Measurements from ENCODE around the gene TMEM115. TPM values are rescaled to one million over a fixed set of nuclear protein-coding genes. Genes with fewer than 3 reads are reported as not detected.
A peak's percentile ranks its signal among the peaks of the same experiment; 100 is the strongest.

Gene TMEM115
- total and polyA plus RNA-seq, 2 of the 13 experiments (the other 11 are each of a cell fraction or from before 2014, with no cell fraction given) = 22.1 to 30.7 TPM

DNA sequence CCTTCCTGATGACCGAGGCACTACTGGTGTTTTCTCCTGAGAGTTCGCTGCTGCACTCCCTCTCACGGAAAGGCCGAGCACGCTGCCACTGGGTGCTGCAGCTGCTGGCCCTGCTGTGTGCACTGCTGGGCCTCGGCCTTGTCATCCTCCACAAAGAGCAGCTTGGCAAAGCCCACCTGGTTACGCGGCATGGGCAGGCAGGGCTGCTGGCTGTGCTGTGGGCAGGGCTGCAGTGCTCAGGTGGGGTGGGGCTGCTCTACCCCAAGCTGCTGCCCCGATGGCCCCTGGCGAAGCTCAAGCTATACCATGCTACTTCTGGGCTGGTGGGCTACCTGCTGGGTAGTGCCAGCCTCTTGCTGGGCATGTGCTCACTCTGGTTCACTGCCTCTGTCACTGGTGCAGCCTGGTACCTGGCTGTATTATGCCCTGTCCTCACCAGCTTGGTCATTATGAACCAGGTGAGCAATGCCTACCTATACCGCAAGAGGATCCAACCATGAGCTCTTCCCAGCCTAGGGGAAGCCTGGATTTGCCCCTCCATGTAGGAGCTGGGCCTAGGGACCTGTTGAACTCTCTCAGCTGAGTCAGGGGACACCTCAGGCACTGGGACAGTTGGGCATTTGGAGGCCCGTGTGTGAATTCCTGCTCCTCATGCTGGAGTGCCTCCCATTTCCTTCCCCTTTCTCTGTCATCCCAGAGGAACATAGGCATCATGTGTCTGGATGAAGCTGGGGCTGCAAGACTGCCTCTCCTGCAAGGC, 5.9 kb downstream of the TMEM115 start:
- ATAC-seq (no peak), DNase-seq (ENCODE audit: low spot score) (no peak), FAIRE-seq (no peak)
- Histone ChIP-seq H2AFZ (ENCODE audit: low read length) (no peak overlapping the region), H3K27me3 (ENCODE audit: control insufficient read depth in 1 of 2, insufficient read depth in 2 of 2, low read length in 2 of 2) (no peaks in the 10 kb centered on the region), H4K20me1 (ENCODE audit: insufficient read depth, low read length) (peaks cover 25% of the 10 kb centered on the region), H3K4me1 (ENCODE audit: insufficient read depth, low read length) (peaks cover 61% of the 10 kb centered on the region), H3K9ac (ENCODE audit: insufficient read depth, low read depth, low read length) (no peak overlapping the region), H3K36me3 (replicated peaks in 1 of 2; ENCODE audit: control insufficient read depth in 1 of 2, insufficient read depth in 2 of 2, low read length in 2 of 2) (peaks cover 13 to 36% of the 10 kb centered on the region in 2 experiments), H3K4me2 (ENCODE audit: low read depth, low read length) (no peak overlapping the region), H3K27ac (ENCODE audit: extremely low read length, insufficient read depth, low read length) (no peak overlapping the region), H3K79me2 (ENCODE audit: insufficient read depth, low read length) (peaks cover 43% of the 10 kb centered on the region), H3K4me3 (replicated peaks in 1 of 3; ENCODE audit: insufficient read depth in 1 of 3, low read depth in 2 of 3, low read length in 3 of 3) (no peak overlapping the region), H3K9me3 (ENCODE audit: low read length) (no peaks in the 10 kb centered on the region)
- in situ Hi-C loops (cut with HindIII; ENCODE audit: extremely low pct_ligation_motif_present, low pct_unique_long_range_greater_than_20kb) (no loop called here), intact Hi-C loops (cut with micrococcal nuclease; ENCODE audit: unreplicated experiment) (no loop called here)
- BruUV-seq (replicated peaks) = no TSS peak
- TF ChIP-seq AGO2 (optimal IDR thresholded peaks at IDR 0.05; ENCODE audit: low read depth, low read length) = peak; percentile 93
- TF ChIP-seq ZNF687 (CRISPR knock-in tag; IDR thresholded peaks at IDR 0.05) = peak; percentile 17; the same call in 1 of the 2 replicates
- TF ChIP-seq ZC3H13 (CRISPR knock-in tag; IDR thresholded peaks at IDR 0.05) = peak; percentile 65; the same call in 1 of the 2 replicates
- no peak for TF ChIP-seq NRL (CRISPR knock-in tag; IDR thresholded peaks at IDR 0.05; ENCODE audit: borderline replicate concordance)
- TF ChIP-seq HNF4G (IDR thresholded peaks at IDR 0.05; ENCODE audit: borderline replicate concordance, low read depth, low read length) = no peak
- TF ChIP-seq HNF4G (CRISPR knock-in tag; IDR thresholded peaks at IDR 0.05; ENCODE audit: borderline replicate concordance, low read depth) = no peak
- peak; percentile 68 for TF ChIP-seq RBFOX2 (IDR thresholded peaks at IDR 0.05; ENCODE audit: low read depth, low read length)
- WGBS (ENCODE audit: low lambda C conversion rate) = 97% methylated on average over 7 of the region's 12 CpGs
- ChIA-PET POLR2A (interaction anchor here (0.8 to 1.9 kb wide), 3 partner anchors 16 to 216 kb away, joined by 3 to 6 read pairs (median 3); partner anchors contain the start of gene HEMK1), CTCF (ENCODE audit: low intra/inter-chr PET ratio, low total read pairs) (no interaction called here)

All from HepG2 (cell line).